GM23338 (cell line): ENCODE data around the gene CDON. TPM values are rescaled to one million over a fixed set of nuclear protein-coding genes. Genes with fewer than 3 reads are reported as not detected.
A peak's percentile ranks its signal among the peaks of the same experiment; 100 is the strongest.

Source experiments
- ATAC-seq: fragments of 200-7000 bp; cut with Tn5 transposase; 3 replicates; pipeline ENCODE4 v1.9.1; 2020
- DNase-seq: peaks from one replicate; pipeline ENCODE4 v3.0.0-alpha.2; 2015; ENCODE audit warnings: low spot score
- H2AFZ ChIP-seq: fragments of 200-600 bp; sonication (generic); 2 replicates; pipeline ENCODE4 v1.8.0; 2016; ENCODE audit warnings: antibody characterized with exemption, mild to moderate bottlenecking, moderate library complexity
- H3F3A ChIP-seq: fragments of 200-600 bp; sonication (generic); replicated peaks from 2 replicates; pipeline ENCODE4 v1.8.0; 2017; ENCODE audit warnings: antibody characterized with exemption, mixed run types, low read depth
- H3K27ac ChIP-seq: fragments of 200-600 bp; sonication (generic); 2 replicates; pipeline ENCODE4 v1.6.1; 2016; ENCODE audit warnings: low read depth
- H3K27me3 ChIP-seq: fragments of 200-600 bp; sonication (generic); 2 replicates; pipeline ENCODE4 v1.8.0; 2016; ENCODE audit warnings: mild to moderate bottlenecking, mixed run types, moderate library complexity; ENCODE audit not compliant: insufficient read depth
- H3K36me3 ChIP-seq: fragments of 200-600 bp; sonication (generic); 2 replicates; pipeline ENCODE4 v1.8.0; 2016; ENCODE audit warnings: mild to moderate bottlenecking; ENCODE audit not compliant: insufficient read depth
- H3K4me1 ChIP-seq: fragments of 200-600 bp; sonication (generic); 2 replicates; pipeline ENCODE4 v1.8.0; 2016; ENCODE audit warnings: mild to moderate bottlenecking, moderate library complexity; ENCODE audit not compliant: insufficient read depth
- H3K4me2 ChIP-seq: fragments of 200-600 bp; sonication (generic); 2 replicates; pipeline ENCODE4 v1.7.1; 2017; ENCODE audit warnings: mixed run types
- H3K4me3 ChIP-seq: fragments of 200-600 bp; sonication (generic); 2 replicates; pipeline ENCODE4 v1.6.1; 2016; ENCODE audit warnings: mixed run types
- H3K79me2 ChIP-seq: fragments of 200-600 bp; sonication (generic); replicated peaks from 2 replicates; pipeline ENCODE4 v1.8.0; 2017; ENCODE audit warnings: mild to moderate bottlenecking; ENCODE audit not compliant: insufficient read depth
- H3K9me2 ChIP-seq: fragments of 200-600 bp; sonication (generic); 2 replicates; pipeline ENCODE4 v1.8.0; 2017; ENCODE audit not compliant: insufficient read depth
- H4K20me1 ChIP-seq: fragments of 200-600 bp; sonication (generic); replicated peaks from 2 replicates; pipeline ENCODE4 v1.8.0; 2017; ENCODE audit warnings: mild to moderate bottlenecking; ENCODE audit not compliant: insufficient read depth
- H3K27ac Mint-ChIP-seq: 2 replicates; pipeline ENCODE4 v1.8.0; 2020; ENCODE audit warnings: inconsistent platforms, mild to moderate bottlenecking, moderate library complexity, mixed read lengths
- H3K27me3 Mint-ChIP-seq: 3 replicates; pipeline ENCODE4 v1.8.0; 2022; ENCODE audit warnings: low read depth, mild to moderate bottlenecking, moderate library complexity, mixed read lengths, inconsistent platforms; ENCODE audit not compliant: insufficient read depth, poor library complexity
- H3K36me3 Mint-ChIP-seq: 3 replicates; pipeline ENCODE4 v1.8.0; 2021; ENCODE audit warnings: low read depth, mild to moderate bottlenecking, inconsistent platforms, moderate library complexity, mixed read lengths
- H3K4me1 Mint-ChIP-seq: 3 replicates; pipeline ENCODE4 v1.8.0; 2020; ENCODE audit warnings: mild to moderate bottlenecking, inconsistent platforms, mixed read lengths
- H3K4me3 Mint-ChIP-seq: 3 replicates; pipeline ENCODE4 v1.8.0; 2021; ENCODE audit warnings: moderate library complexity, mild to moderate bottlenecking, inconsistent platforms, mixed read lengths
- H3K9me3 Mint-ChIP-seq: 3 replicates; pipeline ENCODE4 v1.8.0; 2020; ENCODE audit warnings: moderate library complexity, mild to moderate bottlenecking, inconsistent platforms, mixed read lengths
- CREB1 ChIP-seq: fragments of 250-450 bp; sonication (Bioruptor Pico); IDR thresholded peaks from 2 replicates; pipeline ENCODE4 v1.5.0; 2020; ENCODE audit warnings: low read depth, mild to moderate bottlenecking, moderate library complexity
- CTCF ChIP-seq, 2 experiments: fragments of 200-600 bp in 1 of 2; sonication (generic) in 1 of 2; conservative IDR thresholded peaks; 2 replicates each; pipeline versions ENCODE4 v1.5.1 to v1.6.1; 2016 to 2017; ENCODE audit warnings: antibody characterized with exemption in 2 of 2, low read depth in 2 of 2, mild to moderate bottlenecking in 2 of 2, moderate library complexity in 1 of 2
- ETS1 ChIP-seq: IDR thresholded peaks from 2 replicates; pipeline ENCODE4 v1.6.1; 2016; ENCODE audit warnings: antibody characterized with exemption
- EZH2 ChIP-seq: fragments of 200-600 bp; sonication (generic); IDR thresholded peaks from one replicate; pipeline ENCODE4 v1.8.0; 2017; ENCODE audit warnings: antibody characterized with exemption, mild to moderate bottlenecking, low read depth; ENCODE audit not compliant: unreplicated experiment
- EZH2phosphoT487 ChIP-seq: fragments of 200-600 bp; sonication (generic); IDR thresholded peaks from one replicate; pipeline ENCODE4 v1.8.1; 2018; ENCODE audit warnings: antibody characterized with exemption; ENCODE audit not compliant: unreplicated experiment
- JUNB ChIP-seq: IDR thresholded peaks from one replicate; pipeline ENCODE4 v1.6.1; 2016; ENCODE audit warnings: antibody characterized with exemption; ENCODE audit not compliant: unreplicated experiment
- NANOG ChIP-seq: IDR thresholded peaks from 2 replicates; pipeline ENCODE4 v1.6.1; 2016; ENCODE audit warnings: antibody characterized with exemption, borderline replicate concordance
- POLR2AphosphoS5 ChIP-seq: IDR thresholded peaks from 2 replicates; pipeline ENCODE4 v1.6.1; 2016; ENCODE audit warnings: antibody characterized with exemption, low read depth
- REST ChIP-seq: IDR thresholded peaks from one replicate; pipeline ENCODE4 v1.6.1; 2018; ENCODE audit warnings: antibody characterized with exemption; ENCODE audit not compliant: unreplicated experiment
- STAT1 ChIP-seq: IDR thresholded peaks from one replicate; pipeline ENCODE4 v1.6.1; 2016; ENCODE audit warnings: antibody characterized with exemption; ENCODE audit not compliant: unreplicated experiment
- ZNF114 ChIP-seq: fragments of 250-450 bp; sonication (Bioruptor Pico); IDR thresholded peaks from 2 replicates; pipeline ENCODE4 v1.5.0; 2020; ENCODE audit warnings: mild to moderate bottlenecking, moderate library complexity
- ZNF331 ChIP-seq: fragments of 250-450 bp; sonication (Bioruptor Pico); IDR thresholded peaks from 2 replicates; pipeline ENCODE4 v1.5.0; 2020; ENCODE audit warnings: low read depth, mild to moderate bottlenecking, moderate library complexity
- polyA plus RNA-seq: library from polyadenylated mRNA; unstranded; fragments of >200 nt; fragmentation: Nextera tagmentation; extraction: Ambion mirVana; gene quantifications from 2 replicates; pipeline ENCODE4 v1.2.1, GENCODE V29; 2016
- total RNA-seq: library from RNA; depleted of rRNA; stranded (reverse); fragments of >200 nt; shearing (Covaris generic); gene quantifications from 2 replicates; pipeline ENCODE4 v1.2.3, GENCODE V29; 2014

CDON gene
- total and polyA plus RNA-seq, 2 experiments from 2014 or later = 4.1 to 35.5 TPM

- Mint-ChIP-seq H3K27ac (no peak overlapping the region), H3K4me3 (no peak overlapping the region), H3K36me3 (no peaks in the 10 kb centered on the region; the same call in 1 of the 3 replicates), H3K27me3 (peaks cover 3% of the 10 kb centered on the region), H3K9me3 (no peaks in the 10 kb centered on the region), H3K4me1 (peaks cover 35% of the 10 kb centered on the region)
- H3K9me2 ChIP-seq = no peaks in the 10 kb centered on the region
- no peak overlapping the region for H3K4me3 ChIP-seq
- no peaks in the 10 kb centered on the region for H3K36me3 ChIP-seq
- no peaks in the 10 kb centered on the region for H3K27me3 ChIP-seq
- H3K4me2 ChIP-seq = no peak overlapping the region
- DNase-seq = no peak
- no peaks in the 10 kb centered on the region for H3F3A ChIP-seq
- no peak overlapping the region for H3K27ac ChIP-seq
- H3K79me2 ChIP-seq = 0 out of 2 replicates have a peak, but pooled peaks cover 4% of the 10 kb centered on the region
- ATAC-seq = no peak
- no peak for TF ChIP-seq STAT1
- no peak for TF ChIP-seq EZH2phosphoT487
- TF ChIP-seq ETS1 = no peak
- TF ChIP-seq CTCF (conservative IDR thresholded peaks at IDR 0.05; ENCODE audit: low read depth in 2 of 2) = no peak
- no peak for TF ChIP-seq ZNF114 (CRISPR knock-in tag)
- peaks cover 21% of the 10 kb centered on the region; the same call in 1 of the 2 replicates for H3K4me1 ChIP-seq
- no peak overlapping the region for H2AFZ ChIP-seq
- H4K20me1 ChIP-seq = no peaks in the 10 kb centered on the region; the same call in 1 of the 2 replicates
Observed at GRCh38 chr11:126034933-126035425, 27.7 kb downstream of the CDON start.

GRCh38 chr11:126034039-126034932, 28.4 kb downstream of the CDON start:
- Mint-ChIP-seq H3K36me3 (no peaks in the 10 kb centered on the region; the same call in 1 of the 3 replicates), H3K27me3 (no peaks in the 10 kb centered on the region), H3K4me3 (peak overlapping the region; percentile 11; the same call in 1 of the 3 replicates), H3K9me3 (no peaks in the 10 kb centered on the region), H3K27ac (peak overlapping the region; percentile 32; the same call in 1 of the 2 replicates), H3K4me1 (peaks cover 28% of the 10 kb centered on the region)
- H3K79me2 ChIP-seq = 0 out of 2 replicates have a peak, but pooled peaks cover 4% of the 10 kb centered on the region
- no peaks in the 10 kb centered on the region for H3F3A ChIP-seq
- H3K9me2 ChIP-seq = no peaks in the 10 kb centered on the region
- peak overlapping the region; percentile 28 for H3K4me2 ChIP-seq
- no peak overlapping the region for H2AFZ ChIP-seq
- H3K4me1 ChIP-seq = peaks cover 14% of the 10 kb centered on the region; the same call in 1 of the 2 replicates
- no peaks in the 10 kb centered on the region for H3K27me3 ChIP-seq
- H3K36me3 ChIP-seq = no peaks in the 10 kb centered on the region
- peak overlapping the region; percentile 15; the same call in 1 of the 2 replicates for H3K27ac ChIP-seq
- H4K20me1 ChIP-seq = no peaks in the 10 kb centered on the region
- H3K4me3 ChIP-seq = no peak overlapping the region
- DNase-seq (no peak), ATAC-seq (peak; percentile 28; the same call in 1 of the 3 replicates)
- TF ChIP-seq ZNF331 (CRISPR knock-in tag) (no peak), NANOG (no peak), STAT1 (no peak), REST (no peak), EZH2phosphoT487 (no peak), POLR2AphosphoS5 (no peak), CREB1 (CRISPR knock-in tag) (no peak), EZH2 (no peak), CTCF (conservative IDR thresholded peaks at IDR 0.05; ENCODE audit: low read depth in 2 of 2) (no peak), JUNB (no peak)
